H1 (cell line): ENCODE measurements around the gene MRPL41. TPM values are rescaled to one million over a fixed set of nuclear protein-coding genes. Genes with fewer than 3 reads are reported as not detected.

ENCODE experiments used
- ASH2L ChIP-seq: fragments of 200-600, 300-600 bp; sonication (generic); IDR thresholded peaks from one replicate; pipeline ENCODE4 v1.7.1; 2017; ENCODE audit warnings: low read length
- BRCA1 ChIP-seq: IDR thresholded peaks from 2 replicates; pipeline ENCODE4 v1.6.1; 2012; ENCODE audit warnings: low read depth, low read length, improper control_type of control experiment
- CEBPB ChIP-seq: IDR thresholded peaks from 2 replicates; pipeline ENCODE4 v1.6.1; 2012; ENCODE audit warnings: low read depth, low read length
- CHD2 ChIP-seq: IDR thresholded peaks from 2 replicates; pipeline ENCODE4 v1.6.1; 2012; ENCODE audit warnings: low read length, improper control_type of control experiment
- GABPA ChIP-seq: IDR thresholded peaks from 2 replicates; pipeline ENCODE4 v1.6.1; 2011; ENCODE audit warnings: mild to moderate bottlenecking, low read length, moderate library complexity, borderline replicate concordance; ENCODE audit not compliant: insufficient read depth
- GTF2F1 ChIP-seq: IDR thresholded peaks from 2 replicates; pipeline ENCODE4 v1.6.1; 2012; ENCODE audit warnings: low read depth, low read length, improper control_type of control experiment, borderline replicate concordance
- HDAC6 ChIP-seq: IDR thresholded peaks from one replicate; pipeline ENCODE4 v1.7.1; 2012; ENCODE audit warnings: low read depth, mild to moderate bottlenecking, inconsistent platforms, low read length, moderate library complexity
- JUN ChIP-seq: IDR thresholded peaks from 2 replicates; pipeline ENCODE4 v1.6.1; 2011; ENCODE audit warnings: low read depth, mild to moderate bottlenecking, improper control_type of control experiment, low read length
- KDM1A ChIP-seq: fragments of 200-600, 300-600 bp; sonication (generic); IDR thresholded peaks from 2 replicates; pipeline ENCODE4 v1.7.1; 2016; ENCODE audit warnings: mild to moderate bottlenecking, low read length, borderline replicate concordance
- KDM5A ChIP-seq: fragments of 200-600 bp; IDR thresholded peaks from 2 replicates; pipeline ENCODE4 v1.7.1; 2012; ENCODE audit warnings: mild to moderate bottlenecking, low read length, inconsistent platforms, mixed read lengths
- NRF1 ChIP-seq: IDR thresholded peaks from 2 replicates; pipeline ENCODE4 v1.6.1; 2011; ENCODE audit warnings: mild to moderate bottlenecking, low read depth, low read length, improper control_type of control experiment
- POLR2A ChIP-seq, 2 experiments: IDR thresholded peaks; 1 replicate in 1 of 2; 2 replicates in 1 of 2; pipeline ENCODE4 v1.6.1; 2011; ENCODE audit warnings: low read depth in 2 of 2, low read length in 2 of 2, mild to moderate bottlenecking in 2 of 2; ENCODE audit errors: control extremely low read depth in 1 of 2
- POLR2AphosphoS5 ChIP-seq: IDR thresholded peaks from 2 replicates; pipeline ENCODE4 v1.6.1; 2011; ENCODE audit warnings: low read depth, low read length
- RAD21 ChIP-seq, 2 experiments: IDR thresholded peaks in 1 of 2; conservative IDR thresholded peaks in 1 of 2; 2 replicates each; pipeline ENCODE4 v1.6.1; 2011; ENCODE audit warnings: low read depth in 2 of 2, low read length in 2 of 2, improper control_type of control experiment in 1 of 2, inconsistent platforms in 1 of 2, mild to moderate bottlenecking in 1 of 2, moderate library complexity in 1 of 2
- RXRA ChIP-seq: IDR thresholded peaks from 2 replicates; pipeline ENCODE4 v1.6.1; 2011; ENCODE audit warnings: low read depth, mild to moderate bottlenecking, low read length, moderate library complexity; ENCODE audit not compliant: insufficient read depth
- SAP30 ChIP-seq: fragments of 300-600 bp; sonication (generic); IDR thresholded peaks from 2 replicates; pipeline ENCODE4 v1.7.1; 2012; ENCODE audit warnings: low read length, moderate library complexity, mild to moderate bottlenecking, inconsistent platforms; ENCODE audit not compliant: insufficient read depth, insufficient replicate concordance
- SIN3A ChIP-seq, 2 experiments: IDR thresholded peaks in 1 of 2; conservative IDR thresholded peaks in 1 of 2; 2 replicates each; pipeline ENCODE4 v1.6.1; 2011 to 2012; ENCODE audit warnings: low read length in 2 of 2, improper control_type of control experiment in 1 of 2, low read depth in 1 of 2, mild to moderate bottlenecking in 1 of 2
- SP2 ChIP-seq: IDR thresholded peaks from 2 replicates; pipeline ENCODE4 v1.6.1; 2012; ENCODE audit warnings: mild to moderate bottlenecking, low read length, inconsistent platforms
- SUZ12 ChIP-seq: fragments of 200-600 bp; sonication (generic); IDR thresholded peaks from 2 replicates; pipeline ENCODE4 v1.6.1; 2012; ENCODE audit warnings: mild to moderate bottlenecking, inconsistent platforms, low read length, moderate library complexity, mixed read lengths
- TAF1 ChIP-seq: IDR thresholded peaks from 2 replicates; pipeline ENCODE4 v1.6.1; 2011; ENCODE audit warnings: mild to moderate bottlenecking, low read depth, low read length
- TAF7 ChIP-seq: optimal IDR thresholded peaks from 2 replicates; pipeline ENCODE3; 2011; ENCODE audit warnings: low read depth, mild to moderate bottlenecking, inconsistent platforms, low read length, moderate library complexity, borderline replicate concordance
- TCF12 ChIP-seq: IDR thresholded peaks from 2 replicates; pipeline ENCODE4 v1.6.1; 2011; ENCODE audit warnings: low read depth, mild to moderate bottlenecking, low read length
- TEAD4 ChIP-seq: IDR thresholded peaks from 2 replicates; pipeline ENCODE4 v1.6.1; 2012; ENCODE audit warnings: low read depth, low read length, inconsistent platforms, mixed read lengths
- polyA plus RNA-seq, 7 experiments: library from polyadenylated mRNA; depleted of rRNA in 3 of 7; stranded (reverse) in 5 of 7; unstranded in 2 of 7; fragments of >200 nt in 5 of 7; fragments of 200-250 nt in 2 of 7; gene quantifications; 1 replicate in 5 of 7; 2 replicates in 1 of 7; 4 replicates in 1 of 7; pipeline versions ENCODE4 v1.2.1 to v1.2.3, GENCODE V29; 2011 to 2013; ENCODE audit warnings: missing spikeins in 2 of 7, mixed read lengths in 2 of 7
- total RNA-seq: library from RNA; stranded (reverse); fragmentation: NEBNext Ultra II Directional; extraction: Animal tissue kit (Norgen Biotek cat#: 25700); gene quantifications from 2 replicates; pipeline ENCODE4 v1.2.1, GENCODE V29; 2021

The MRPL41 gene
- total and polyA plus RNA-seq, 2 of the 8 experiments (the other 6 are each of a cell fraction or from before 2014, with no cell fraction given), result 47.2 to 58.1 TPM

- TF ChIP-seq ASH2L, result no peak
- peak in 1 of 2 experiments; percentile 67; a peak in 2 of 3 replicates for TF ChIP-seq POLR2A (IDR thresholded peaks at IDR 0.05; ENCODE audit: control extremely low read depth in 1 of 2, low read depth in 2 of 2, low read length in 2 of 2)
- peak; percentile 33 to 51; a peak in 3 of 4 replicates for TF ChIP-seq RAD21 (IDR thresholded peaks at IDR 0.05 in 1 of 2, conservative IDR thresholded peaks at IDR 0.05 in 1 of 2; ENCODE audit: low read depth in 2 of 2, low read length in 2 of 2)
- no peak for TF ChIP-seq TCF12
- no peak for TF ChIP-seq CEBPB
- no peak for TF ChIP-seq KDM1A
- no peak for TF ChIP-seq BRCA1
- no peak for TF ChIP-seq SP2
- no peak for TF ChIP-seq NRF1
- no peak for TF ChIP-seq SUZ12
- 0 out of 2 replicates have a peak, but pooled peaks have one; percentile 49 for TF ChIP-seq CHD2
- no peak for TF ChIP-seq RXRA
- TF ChIP-seq HDAC6, result no peak
- TF ChIP-seq TAF1, result peak; percentile 71
- no peak for TF ChIP-seq GABPA
- TF ChIP-seq GTF2F1, result no peak
- no peak for TF ChIP-seq JUN
- TF ChIP-seq SIN3A (conservative IDR thresholded peaks at IDR 0.05 in 1 of 2, IDR thresholded peaks at IDR 0.05 in 1 of 2; ENCODE audit: low read depth in 1 of 2, low read length in 2 of 2), result no peak
- no peak for TF ChIP-seq KDM5A
- no peak for TF ChIP-seq TEAD4
- 0 out of 2 replicates have a peak, but pooled peaks have one; percentile 33 for TF ChIP-seq POLR2AphosphoS5
- TF ChIP-seq SAP30, result no peak
- peak; percentile 15 for TF ChIP-seq TAF7
Observed at GRCh38 chr9:137551264-137552021, at the start of gene MRPL41 (continued).
